Endothelial cell of umbilical vein (primary cell): ENCODE measurements around the gene ZFAND6. TPM values are rescaled to one million over a fixed set of nuclear protein-coding genes. Genes with fewer than 3 reads are reported as not detected.
A peak's percentile ranks its signal among the peaks of the same experiment; 100 is the strongest.

Source experiments
- BruUV-seq: library from RNA; stranded (reverse); fragments of 400-500 nt; replicated peaks from 2 replicates; lab custom pipeline; 2021; lab: Mats Ljungman, UMichigan
- CTCF ChIA-PET: fragments of 300-600, 350-600 bp; sonication (Branson Sonifier 250); formaldehyde crosslinking; loops from one replicate; lab custom pipeline; 2021; ENCODE audit warnings: antibody characterized with exemption, inconsistent platforms; lab: Charles Lee
- POLR2A ChIA-PET: fragments of 300-600, 350-600 bp; sonication (Branson Sonifier 250); formaldehyde crosslinking; loops from one replicate; lab custom pipeline; 2021; ENCODE audit warnings: antibody characterized with exemption, inconsistent platforms; lab: Charles Lee
- DNase-seq: peaks from one replicate; pipeline ENCODE4 v3.0.0-alpha.2; 2011; ENCODE audit warnings: low read depth, low spot score
- FAIRE-seq: peaks from 2 replicates; lab custom pipeline; 2011; peaks lifted over from hg19 to GRCh38; lab: Jason Lieb, UNC
- H2AFZ ChIP-seq: 2 replicates; pipeline ENCODE4 v1.6.0; 2012; ENCODE audit warnings: low read depth, low read length, control low read depth, inconsistent platforms
- H3K27ac ChIP-seq: 2 replicates; pipeline ENCODE4 v1.5.1; 2011; ENCODE audit warnings: low read depth, mild to moderate bottlenecking, control low read depth, low read length, moderate library complexity; ENCODE audit not compliant: insufficient read depth
- H3K27me3 ChIP-seq, 2 experiments: 2 replicates each; pipeline versions ENCODE4 v1.6.0 to v1.6.1; 2011; ENCODE audit warnings: low read length in 2 of 2, mixed read lengths in 1 of 2; ENCODE audit not compliant: control insufficient read depth in 2 of 2, insufficient read depth in 2 of 2
- H3K36me3 ChIP-seq, 2 experiments: 2 replicates in 1 of 2; 3 replicates in 1 of 2; pipeline ENCODE4 v1.5.1; 2011; ENCODE audit warnings: low read length in 2 of 2, mild to moderate bottlenecking in 1 of 2, moderate library complexity in 1 of 2; ENCODE audit not compliant: control insufficient read depth in 2 of 2, insufficient read depth in 2 of 2; ENCODE audit errors: extremely low read depth in 1 of 2
- H3K4me1 ChIP-seq: 3 replicates; pipeline ENCODE4 v1.5.1; 2011; ENCODE audit warnings: mild to moderate bottlenecking, low read length; ENCODE audit not compliant: control insufficient read depth, insufficient read depth; ENCODE audit errors: extremely low read depth
- H3K4me2 ChIP-seq: 2 replicates; pipeline ENCODE4 v1.6.1; 2011; ENCODE audit warnings: low read length, control low read depth, mixed read lengths; ENCODE audit not compliant: insufficient read depth
- H3K4me3 ChIP-seq, 3 experiments: fragments of 200-600 bp in 1 of 3; sonication (generic), shearing (Covaris generic) in 1 of 3; replicated peaks in 1 of 3; 2 replicates each; pipeline ENCODE4 v1.5.1; 2011 to 2016; ENCODE audit warnings: control low read depth in 3 of 3, low read length in 3 of 3, mild to moderate bottlenecking in 2 of 3, inconsistent platforms in 1 of 3, low read depth in 1 of 3, moderate library complexity in 1 of 3; ENCODE audit not compliant: insufficient read depth in 1 of 3
- H3K79me2 ChIP-seq: 2 replicates; pipeline ENCODE4 v1.6.0; 2012; ENCODE audit warnings: low read length, inconsistent platforms; ENCODE audit not compliant: control insufficient read depth, insufficient read depth
- H3K9ac ChIP-seq: replicated peaks from 2 replicates; pipeline ENCODE3; 2011; ENCODE audit warnings: low read length, control low read depth; ENCODE audit not compliant: insufficient read depth; ENCODE audit errors: extremely low read depth
- H3K9me1 ChIP-seq: replicated peaks from 3 replicates; pipeline ENCODE4 v1.6.0; 2011; ENCODE audit warnings: mild to moderate bottlenecking, low read length; ENCODE audit not compliant: control insufficient read depth, insufficient read depth; ENCODE audit errors: extremely low read depth
- H3K9me3 ChIP-seq: replicated peaks from 2 replicates; pipeline ENCODE4 v1.5.1; 2012; ENCODE audit warnings: low read length, inconsistent platforms; ENCODE audit not compliant: control insufficient read depth, insufficient read depth
- H4K20me1 ChIP-seq: replicated peaks from 2 replicates; pipeline ENCODE3; 2011; ENCODE audit warnings: mild to moderate bottlenecking, low read length; ENCODE audit not compliant: control insufficient read depth, insufficient read depth; ENCODE audit errors: extremely low read depth
- CTCF ChIP-seq, 2 donors: IDR thresholded peaks; 1 replicate in 1 of 2; 2 replicates in 1 of 2; pipeline ENCODE4 v1.5.1; 2011; ENCODE audit warnings: low read length in 2 of 2, mild to moderate bottlenecking in 2 of 2, moderate library complexity in 2 of 2, control low read depth in 1 of 2, inconsistent platforms in 1 of 2, low read depth in 1 of 2; ENCODE audit not compliant: insufficient read depth in 1 of 2; ENCODE audit errors: extremely low read depth in 1 of 2
- EZH2 ChIP-seq: IDR thresholded peaks from 2 replicates; pipeline ENCODE4 v1.6.1; 2012; ENCODE audit warnings: borderline replicate concordance, low read depth, mild to moderate bottlenecking, moderate library complexity, low read length, inconsistent platforms; ENCODE audit not compliant: severe bottlenecking
- FOS ChIP-seq: IDR thresholded peaks from 2 replicates; pipeline ENCODE4 v1.6.1; 2011; ENCODE audit warnings: mild to moderate bottlenecking, low read length, moderate library complexity, borderline replicate concordance; ENCODE audit not compliant: insufficient read depth
- GATA2 ChIP-seq: IDR thresholded peaks from 2 replicates; pipeline ENCODE4 v1.7.0; 2011; ENCODE audit warnings: low read depth, mild to moderate bottlenecking, moderate library complexity, mixed read lengths, low read length; ENCODE audit not compliant: insufficient read length, insufficient read depth
- JUN ChIP-seq: IDR thresholded peaks from 2 replicates; pipeline ENCODE4 v1.6.1; 2011; ENCODE audit warnings: borderline replicate concordance, low read depth; ENCODE audit not compliant: insufficient read length, insufficient read depth
- MAX ChIP-seq: IDR thresholded peaks from 2 replicates; pipeline ENCODE4 v1.6.1; 2011; ENCODE audit not compliant: insufficient read depth, insufficient read length
- MYC ChIP-seq: IDR thresholded peaks from one replicate; pipeline ENCODE4 v1.6.1; 2011; ENCODE audit warnings: mild to moderate bottlenecking, low read depth, low read length
- POLR2A ChIP-seq: IDR thresholded peaks from 2 replicates; pipeline ENCODE4 v1.6.1; 2012; ENCODE audit warnings: low read depth, mild to moderate bottlenecking, control low read depth, low read length
- POLR2AphosphoS5 ChIP-seq: IDR thresholded peaks from 2 replicates; pipeline ENCODE4 v1.6.1; 2012; ENCODE audit warnings: low read depth, mild to moderate bottlenecking, control low read depth, low read length, moderate library complexity; ENCODE audit not compliant: insufficient read depth
- dilution Hi-C: fragments of 300-500 bp; cut with MboI; formaldehyde crosslinking; loops from one replicate; pipeline ENCODE4 v1.15.0; 2019; ENCODE audit warnings: low sequenced_read_pairs; ENCODE audit not compliant: extremely low pct_ligation_motif_present
- intact Hi-C: fragments of 100-400 bp; cut with micrococcal nuclease; formaldehyde crosslinking; loops from one replicate; pipeline ENCODE4 v1.10.0; 2022
- polyA plus RNA-seq, 4 experiments: library from polyadenylated mRNA; depleted of rRNA in 3 of 4; stranded (reverse) in 3 of 4; unstranded in 1 of 4; fragments of >200 nt; gene quantifications; 2 replicates each; pipeline versions ENCODE4 v1.2.1 to v1.2.3, GENCODE V29; 2011 to 2012; ENCODE audit warnings: missing spikeins in 1 of 4
- total RNA-seq: library from RNA; stranded (reverse); gene quantifications from 2 replicates; pipeline ENCODE4 v1.2.3, GENCODE V29; 2021

The ZFAND6 gene
- total and polyA plus RNA-seq, 2 donors (not counting 3 experiments of a cell fraction or from before 2014, with no cell fraction given) = 50.3 to 97.9 TPM

DNA sequence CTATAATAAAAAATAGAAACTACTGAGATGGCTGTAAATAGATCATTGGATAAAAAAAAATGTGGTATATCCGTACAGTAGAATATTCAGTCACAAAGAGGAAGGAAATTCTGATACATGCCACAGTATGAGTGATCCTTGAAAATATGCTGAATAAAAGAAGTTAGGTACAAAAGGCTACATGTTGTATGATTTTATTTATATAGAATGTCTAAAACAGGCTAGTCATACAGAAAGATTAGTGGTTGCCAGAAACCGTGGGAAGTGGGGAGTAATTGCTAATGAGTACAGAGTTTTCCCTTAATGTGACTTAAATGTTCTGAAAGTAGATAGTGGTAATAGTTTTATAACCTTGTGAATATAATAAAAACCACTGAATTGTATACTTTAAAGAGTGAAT lies 68.4 kb downstream of the ZFAND6 start:
- no peak overlapping the region for H3K9ac ChIP-seq
- ChIA-PET POLR2A (no interaction called here), CTCF (interaction anchor here (3.1 kb wide), 1 partner anchor 38 kb away, joined by 12 read pairs; no protein-coding TSS in a partner anchor)
- H3K27me3 ChIP-seq = no peaks in the 10 kb centered on the region
- TF ChIP-seq POLR2AphosphoS5 = no peak
- peak; percentile 16 for TF ChIP-seq JUN
- TF ChIP-seq POLR2A = no peak
- TF ChIP-seq GATA2 = no peak
- no peak for TF ChIP-seq CTCF (IDR thresholded peaks at IDR 0.05; ENCODE audit: extremely low read depth in 1 of 2, insufficient read depth in 1 of 2, low read depth in 1 of 2, low read length in 2 of 2)
- no peak for TF ChIP-seq MAX
- peak; percentile 35 for TF ChIP-seq FOS
- no peak for TF ChIP-seq MYC
- TF ChIP-seq EZH2 = no peak
- no peaks in the 10 kb centered on the region for H4K20me1 ChIP-seq
- H3K79me2 ChIP-seq = peaks cover 2% of the 10 kb centered on the region
- no peak overlapping the region for H2AFZ ChIP-seq
- H3K4me2 ChIP-seq = no peak overlapping the region
- BruUV-seq = no TSS peak
- H3K27ac ChIP-seq = peak overlapping the region; percentile 26
- FAIRE-seq (no peak), DNase-seq (peak; percentile 51)
- H3K36me3 ChIP-seq = peaks cover 2 to 5% of the 10 kb centered on the region in 2 experiments
- intact Hi-C loops (no loop called here), dilution Hi-C loops (no loop called here)
- no peak overlapping the region for H3K4me3 ChIP-seq
- H3K4me1 ChIP-seq = peaks cover 12% of the 10 kb centered on the region
- H3K9me1 ChIP-seq = no peaks in the 10 kb centered on the region
- no peaks in the 10 kb centered on the region for H3K9me3 ChIP-seq
